Panc1 (cell line): ENCODE measurements around the gene LMBR1L. TPM values are rescaled to one million over a fixed set of nuclear protein-coding genes. Genes with fewer than 3 reads are reported as not detected.

Experiments used
- ATAC-seq: fragments of 200-7000 bp; cut with Tn5 transposase; 2 replicates; pipeline ENCODE4 v1.9.1; 2020; ENCODE audit warnings: mild to moderate bottlenecking, moderate library complexity
- BruUV-seq: library from RNA; stranded (reverse); fragments of 400-500 nt; replicated peaks from 2 replicates; lab custom pipeline; 2021; lab: Mats Ljungman, UMichigan
- CTCF ChIA-PET: fragments of 300-600 bp; sonication (Branson Sonifier 250); formaldehyde crosslinking; loops from one replicate; lab custom pipeline; 2022; ENCODE audit warnings: antibody characterized with exemption; lab: Charles Lee
- POLR2A ChIA-PET: fragments of 300-600 bp; sonication (Branson Sonifier 250); formaldehyde crosslinking; loops from one replicate; lab custom pipeline; 2022; ENCODE audit warnings: antibody characterized with exemption; lab: Charles Lee
- DNase-seq: peaks from one replicate; pipeline ENCODE4 v3.0.0-alpha.2; 2010; ENCODE audit warnings: low read depth, low spot score
- H3K27ac ChIP-seq: 2 replicates; pipeline ENCODE4 v1.5.1; 2011; ENCODE audit warnings: mild to moderate bottlenecking, low read length, inconsistent platforms
- H3K27me3 ChIP-seq: fragments of 200-500 bp; sonication (Bioruptor generic); 2 replicates; pipeline ENCODE4 v1.6.0; 2014; ENCODE audit warnings: low read length, inconsistent platforms; ENCODE audit not compliant: control insufficient read depth, insufficient read depth
- H3K36me3 ChIP-seq: fragments of 200-500 bp; sonication (Bioruptor generic); 2 replicates; pipeline ENCODE4 v1.5.1; 2014; ENCODE audit warnings: inconsistent platforms, mild to moderate bottlenecking, low read length, moderate library complexity; ENCODE audit not compliant: control insufficient read depth, insufficient read depth
- H3K4me1 ChIP-seq: 2 replicates; pipeline ENCODE4 v1.5.1; 2011; ENCODE audit warnings: inconsistent platforms, mild to moderate bottlenecking, low read length, moderate library complexity; ENCODE audit not compliant: control insufficient read depth, insufficient read depth
- H3K4me3 ChIP-seq, 2 experiments: 2 replicates each; pipeline ENCODE4 v1.5.1; 2011 to 2012; ENCODE audit warnings: low read depth in 2 of 2, low read length in 2 of 2, mild to moderate bottlenecking in 2 of 2, inconsistent platforms in 1 of 2, moderate library complexity in 1 of 2
- H3K9me3 ChIP-seq: fragments of 200-500 bp; sonication (Bioruptor generic); 2 replicates; pipeline ENCODE4 v1.5.1; 2014; ENCODE audit warnings: low read depth, mild to moderate bottlenecking, inconsistent platforms, low read length, moderate library complexity; ENCODE audit not compliant: control insufficient read depth, insufficient read depth
- POLR2AphosphoS5 ChIP-seq: IDR thresholded peaks from 2 replicates; pipeline ENCODE4 v1.6.1; 2012; ENCODE audit warnings: mild to moderate bottlenecking, low read depth, low read length, moderate library complexity
- SIN3A ChIP-seq: IDR thresholded peaks from 2 replicates; pipeline ENCODE4 v1.6.1; 2012; ENCODE audit warnings: low read depth, mild to moderate bottlenecking, low read length, moderate library complexity, borderline replicate concordance; ENCODE audit not compliant: insufficient read depth
- TCF7L2 ChIP-seq: IDR thresholded peaks from 2 replicates; pipeline ENCODE4 v1.6.1; 2011; ENCODE audit warnings: mild to moderate bottlenecking, low read depth, low read length, inconsistent platforms
- in situ Hi-C: cut with HindIII; loops from 2 replicates; pipeline ENCODE4 v1.10.0; 2016; ENCODE audit warnings: low sequenced_read_pairs, low pct_unique_long_range_greater_than_20kb
- intact Hi-C: fragments of 100-400 bp; cut with micrococcal nuclease; formaldehyde crosslinking; loops from one replicate; pipeline ENCODE4 v1.10.0; 2022; ENCODE audit not compliant: unreplicated experiment
- total RNA-seq: library from RNA; stranded (reverse); gene quantifications from one replicate; pipeline ENCODE4 v1.2.1, GENCODE V29; 2021; ENCODE audit not compliant: unreplicated experiment
- TF ChIP-seq, protein P1 (sequence below), 2 experiments: IDR thresholded peaks; 2 replicates each; pipeline ENCODE4 v1.6.1; 2011 to 2012; ENCODE audit warnings: low read depth in 2 of 2, control low read depth in 1 of 2, low read length in 1 of 2, mild to moderate bottlenecking in 1 of 2, moderate library complexity in 1 of 2; ENCODE audit not compliant: insufficient read depth in 1 of 2
- TF ChIP-seq, protein P2 (sequence below): fragments of 450-650 bp; IDR thresholded peaks from 2 replicates; pipeline ENCODE4 v1.5.1; 2017; ENCODE audit warnings: mild to moderate bottlenecking

The LMBR1L gene
- total RNA-seq, 1 experiment from 2014 or later = 34.4 TPM

GRCh38 chr12:49138999-49139398, 28.4 kb upstream of the LMBR1L start:
- ChIA-PET POLR2A (no interaction called here), CTCF (no interaction called here)
- in situ Hi-C loops = no loop called here
- Histone ChIP-seq H3K4me1 (no peaks in the 10 kb centered on the region), H3K36me3 (no peaks in the 10 kb centered on the region), H3K4me3 (no peak overlapping the region), H3K9me3 (no peaks in the 10 kb centered on the region), H3K27me3 (no peaks in the 10 kb centered on the region), H3K27ac (no peak overlapping the region)
- DNase-seq = no peak
- intact Hi-C loops = loop anchor here (10.0 kb wide), 1 partner anchor 96 kb away; no protein-coding TSS in a partner anchor
- BruUV-seq = no TSS peak
- no peak for ATAC-seq
- TF ChIP-seq SIN3A (no peak), POLR2AphosphoS5 (no peak), TCF7L2 (no peak)
- TF ChIP-seq, protein P1, sequence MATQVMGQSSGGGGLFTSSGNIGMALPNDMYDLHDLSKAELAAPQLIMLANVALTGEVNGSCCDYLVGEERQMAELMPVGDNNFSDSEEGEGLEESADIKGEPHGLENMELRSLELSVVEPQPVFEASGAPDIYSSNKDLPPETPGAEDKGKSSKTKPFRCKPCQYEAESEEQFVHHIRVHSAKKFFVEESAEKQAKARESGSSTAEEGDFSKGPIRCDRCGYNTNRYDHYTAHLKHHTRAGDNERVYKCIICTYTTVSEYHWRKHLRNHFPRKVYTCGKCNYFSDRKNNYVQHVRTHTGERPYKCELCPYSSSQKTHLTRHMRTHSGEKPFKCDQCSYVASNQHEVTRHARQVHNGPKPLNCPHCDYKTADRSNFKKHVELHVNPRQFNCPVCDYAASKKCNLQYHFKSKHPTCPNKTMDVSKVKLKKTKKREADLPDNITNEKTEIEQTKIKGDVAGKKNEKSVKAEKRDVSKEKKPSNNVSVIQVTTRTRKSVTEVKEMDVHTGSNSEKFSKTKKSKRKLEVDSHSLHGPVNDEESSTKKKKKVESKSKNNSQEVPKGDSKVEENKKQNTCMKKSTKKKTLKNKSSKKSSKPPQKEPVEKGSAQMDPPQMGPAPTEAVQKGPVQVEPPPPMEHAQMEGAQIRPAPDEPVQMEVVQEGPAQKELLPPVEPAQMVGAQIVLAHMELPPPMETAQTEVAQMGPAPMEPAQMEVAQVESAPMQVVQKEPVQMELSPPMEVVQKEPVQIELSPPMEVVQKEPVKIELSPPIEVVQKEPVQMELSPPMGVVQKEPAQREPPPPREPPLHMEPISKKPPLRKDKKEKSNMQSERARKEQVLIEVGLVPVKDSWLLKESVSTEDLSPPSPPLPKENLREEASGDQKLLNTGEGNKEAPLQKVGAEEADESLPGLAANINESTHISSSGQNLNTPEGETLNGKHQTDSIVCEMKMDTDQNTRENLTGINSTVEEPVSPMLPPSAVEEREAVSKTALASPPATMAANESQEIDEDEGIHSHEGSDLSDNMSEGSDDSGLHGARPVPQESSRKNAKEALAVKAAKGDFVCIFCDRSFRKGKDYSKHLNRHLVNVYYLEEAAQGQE (IDR thresholded peaks at IDR 0.05; ENCODE audit: insufficient read depth in 1 of 2, low read depth in 2 of 2, low read length in 1 of 2) = no peak
- TF ChIP-seq, protein P2, sequence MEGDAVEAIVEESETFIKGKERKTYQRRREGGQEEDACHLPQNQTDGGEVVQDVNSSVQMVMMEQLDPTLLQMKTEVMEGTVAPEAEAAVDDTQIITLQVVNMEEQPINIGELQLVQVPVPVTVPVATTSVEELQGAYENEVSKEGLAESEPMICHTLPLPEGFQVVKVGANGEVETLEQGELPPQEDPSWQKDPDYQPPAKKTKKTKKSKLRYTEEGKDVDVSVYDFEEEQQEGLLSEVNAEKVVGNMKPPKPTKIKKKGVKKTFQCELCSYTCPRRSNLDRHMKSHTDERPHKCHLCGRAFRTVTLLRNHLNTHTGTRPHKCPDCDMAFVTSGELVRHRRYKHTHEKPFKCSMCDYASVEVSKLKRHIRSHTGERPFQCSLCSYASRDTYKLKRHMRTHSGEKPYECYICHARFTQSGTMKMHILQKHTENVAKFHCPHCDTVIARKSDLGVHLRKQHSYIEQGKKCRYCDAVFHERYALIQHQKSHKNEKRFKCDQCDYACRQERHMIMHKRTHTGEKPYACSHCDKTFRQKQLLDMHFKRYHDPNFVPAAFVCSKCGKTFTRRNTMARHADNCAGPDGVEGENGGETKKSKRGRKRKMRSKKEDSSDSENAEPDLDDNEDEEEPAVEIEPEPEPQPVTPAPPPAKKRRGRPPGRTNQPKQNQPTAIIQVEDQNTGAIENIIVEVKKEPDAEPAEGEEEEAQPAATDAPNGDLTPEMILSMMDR = no peak

- Histone ChIP-seq H3K36me3 (no peaks in the 10 kb centered on the region), H3K27ac (no peak overlapping the region), H3K4me3 (no peak overlapping the region), H3K4me1 (no peaks in the 10 kb centered on the region; the same call in 1 of the 2 replicates), H3K27me3 (no peaks in the 10 kb centered on the region), H3K9me3 (no peaks in the 10 kb centered on the region)
- in situ Hi-C loops = no loop called here
- DNase-seq = no peak
- TF ChIP-seq, protein P2 = no peak
- TF ChIP-seq TCF7L2 = no peak
- POLR2A ChIA-PET = interaction anchor here (0.6 to 0.7 kb wide), 2 partner anchors 16 to 64 kb away, joined by 3 to 15 read pairs; no protein-coding TSS in a partner anchor
- ATAC-seq = no peak
- BruUV-seq = TSS peak; percentile 60
- CTCF ChIA-PET = no interaction called here
- intact Hi-C loops = loop anchor here (10.0 kb wide), 1 partner anchor 96 kb away; no protein-coding TSS in a partner anchor
Observed at GRCh38 chr12:49138587-49138986, 27.9 kb upstream of the LMBR1L start.
